ENCODE measurements around the gene RMI2. TPM values are rescaled to one million over a fixed set of nuclear protein-coding genes. Genes with fewer than 3 reads are reported as not detected.

The RMI2 gene
- total RNA-seq, result 9.4 TPM

DNA sequence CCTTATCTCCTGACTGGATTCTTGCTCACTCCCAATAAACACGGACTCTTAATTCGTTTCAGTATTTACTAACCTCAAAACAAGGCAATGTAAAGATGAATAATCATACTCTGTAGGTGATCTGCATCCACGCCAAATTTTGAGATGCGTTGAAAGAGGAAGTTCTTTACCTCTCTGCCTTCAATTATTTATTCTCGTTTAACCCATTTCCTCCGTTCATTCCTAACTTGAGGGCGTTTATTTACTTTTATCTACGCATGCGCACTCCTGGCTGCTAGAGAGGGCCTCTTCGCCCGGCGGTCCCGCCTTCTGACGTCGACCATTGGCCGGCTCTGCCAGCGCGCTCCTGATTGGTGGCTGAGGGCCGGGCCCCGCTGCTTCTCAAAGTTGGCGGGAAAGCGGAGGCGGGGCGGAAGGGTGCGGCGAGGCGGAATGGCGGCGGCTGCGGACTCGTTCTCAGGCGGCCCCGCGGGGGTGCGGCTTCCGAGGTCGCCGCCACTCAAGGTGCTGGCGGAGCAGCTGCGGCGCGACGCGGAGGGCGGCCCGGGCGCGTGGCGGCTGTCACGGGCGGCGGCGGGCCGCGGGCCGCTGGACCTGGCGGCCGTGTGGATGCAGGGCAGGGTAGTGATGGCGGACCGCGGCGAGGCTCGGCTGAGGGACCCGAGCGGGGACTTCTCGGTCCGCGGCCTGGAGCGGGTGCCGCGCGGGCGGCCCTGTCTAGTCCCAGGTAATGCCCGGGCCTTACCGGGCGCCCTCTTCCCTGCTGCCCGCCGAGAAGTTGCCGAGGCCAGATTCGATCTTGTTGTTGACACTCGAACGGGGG, at the start of gene RMI2:
Gene RMI2 (plus strand): TSS at position 420 of the 823 bp plus-strand sequence. CDS start 13 bp downstream, at position 433.

Other genes starting within 250 kb of the RMI2 start
- gene SOCS1, start 89.3 kb upstream of the RMI2 start, total RNA-seq, result 5.0 TPM
- not detected for gene TNP2, start 76.1 kb upstream of the RMI2 start, total RNA-seq
- gene PRM3, start 71.8 kb upstream of the RMI2 start, total RNA-seq, result not detected
- gene PRM2, start 69.0 kb upstream of the RMI2 start, total RNA-seq, result not detected
- not detected for gene PRM1, start 64.1 kb upstream of the RMI2 start, total RNA-seq
- 42.8 TPM for gene LITAF, start 241.5 kb downstream of the RMI2 start, total RNA-seq

Data from camera-type eye (tissue), 1 donor.